Keratinocyte (primary cell): ENCODE data around the gene TFCP2L1. TPM values are rescaled to one million over a fixed set of nuclear protein-coding genes. Genes with fewer than 3 reads are reported as not detected.

Experiments
- DNase-seq: peaks from one replicate; pipeline ENCODE4 v3.0.0-alpha.2; 2011; ENCODE audit warnings: low read depth, missing footprints, low spot score
- FAIRE-seq: peaks from 2 replicates; lab custom pipeline; 2011; peaks lifted over from hg19 to GRCh38; lab: Jason Lieb, UNC
- H2AFZ ChIP-seq: 2 replicates; pipeline ENCODE4 v1.6.0; 2012; ENCODE audit warnings: low read length, control low read depth, inconsistent platforms; ENCODE audit not compliant: control insufficient read depth
- H3K27ac ChIP-seq: 2 replicates; pipeline ENCODE4 v1.5.1; 2011; ENCODE audit warnings: low read length; ENCODE audit not compliant: control insufficient read depth, insufficient read depth
- H3K27me3 ChIP-seq: 3 replicates; pipeline ENCODE4 v1.6.0; 2011; ENCODE audit warnings: low read length; ENCODE audit not compliant: control insufficient read depth, insufficient read depth; ENCODE audit errors: extremely low read depth
- H3K36me3 ChIP-seq, 2 experiments: 2 replicates in 1 of 2; 3 replicates in 1 of 2; pipeline ENCODE4 v1.5.1; 2011; ENCODE audit warnings: low read length in 2 of 2, mild to moderate bottlenecking in 1 of 2; ENCODE audit not compliant: control insufficient read depth in 2 of 2, insufficient read depth in 2 of 2; ENCODE audit errors: extremely low read depth in 1 of 2
- H3K4me1 ChIP-seq: 3 replicates; pipeline ENCODE4 v1.5.1; 2011; ENCODE audit warnings: low read length; ENCODE audit not compliant: control insufficient read depth, insufficient read depth; ENCODE audit errors: extremely low read depth
- H3K4me2 ChIP-seq: 3 replicates; pipeline ENCODE4 v1.6.0; 2011; ENCODE audit warnings: low read depth, low read length; ENCODE audit not compliant: control insufficient read depth, insufficient read depth; ENCODE audit errors: extremely low read depth
- H3K4me3 ChIP-seq, 3 experiments: fragments of 200-600 bp in 1 of 3; sonication (generic) in 1 of 3; 2 replicates in 2 of 3; 3 replicates in 1 of 3; pipeline ENCODE4 v1.5.1; 2011 to 2016; ENCODE audit warnings: low read length in 3 of 3, mild to moderate bottlenecking in 3 of 3, control low read depth in 2 of 3, inconsistent platforms in 1 of 3, low read depth in 1 of 3, mixed read lengths in 1 of 3, mixed run types in 1 of 3, moderate library complexity in 1 of 3; ENCODE audit not compliant: control insufficient read depth in 2 of 3, insufficient read depth in 2 of 3; ENCODE audit errors: extremely low read depth in 1 of 3
- H3K79me2 ChIP-seq: 2 replicates; pipeline ENCODE4 v1.6.0; 2012; ENCODE audit warnings: low read length; ENCODE audit not compliant: control insufficient read depth, insufficient read depth
- H3K9ac ChIP-seq: 3 replicates; pipeline ENCODE4 v1.6.0; 2011; ENCODE audit warnings: low read length; ENCODE audit not compliant: control insufficient read depth, insufficient read depth; ENCODE audit errors: extremely low read depth
- H3K9me1 ChIP-seq: 3 replicates; pipeline ENCODE4 v1.6.0; 2011; ENCODE audit warnings: low read length; ENCODE audit not compliant: control insufficient read depth, insufficient read depth; ENCODE audit errors: extremely low read depth
- H3K9me3 ChIP-seq: 2 replicates; pipeline ENCODE4 v1.5.1; 2012; ENCODE audit warnings: low read depth, low read length; ENCODE audit not compliant: control insufficient read depth
- H4K20me1 ChIP-seq: 3 replicates; pipeline ENCODE4 v1.6.0; 2011; ENCODE audit warnings: low read length; ENCODE audit not compliant: control insufficient read depth, insufficient read depth; ENCODE audit errors: extremely low read depth
- CTCF ChIP-seq, 3 experiments: IDR thresholded peaks in 1 of 3; conservative IDR thresholded peaks in 1 of 3; optimal IDR thresholded peaks in 1 of 3; 2 replicates in 2 of 3; 3 replicates in 1 of 3; pipeline versions ENCODE3 to v1.5.1; 2011; ENCODE audit warnings: low read length in 3 of 3, mild to moderate bottlenecking in 3 of 3, moderate library complexity in 2 of 3, control low read depth in 1 of 3, inconsistent platforms in 1 of 3; ENCODE audit not compliant: insufficient read depth in 2 of 3; ENCODE audit errors: extremely low read depth in 1 of 3
- EZH2 ChIP-seq: IDR thresholded peaks from one replicate; pipeline ENCODE4 v1.6.1; 2012; ENCODE audit warnings: inconsistent platforms, mild to moderate bottlenecking, low read length, moderate library complexity
- dilution Hi-C: fragments of 300-500 bp; cut with MboI; formaldehyde crosslinking; loops from one replicate; pipeline ENCODE4 v1.7.0; 2020; ENCODE audit warnings: low sequenced_read_pairs; ENCODE audit not compliant: extremely low pct_ligation_motif_present
- polyA plus RNA-seq, 5 experiments: library from polyadenylated mRNA; depleted of rRNA in 3 of 5; stranded (reverse) in 3 of 5; stranded (forward) in 1 of 5; unstranded in 1 of 5; fragments of >200 nt; gene quantifications; 1 replicate in 1 of 5; 2 replicates in 3 of 5; 3 replicates in 1 of 5; pipeline versions ENCODE4 v1.2.1 to v1.2.3, GENCODE V29; 2011 to 2012; ENCODE audit warnings: missing spikeins in 2 of 5, low read depth in 1 of 5, low replicate concordance in 1 of 5

Gene TFCP2L1
- polyA plus RNA-seq, 1 donor (not counting 4 experiments of a cell fraction or from before 2014, with no cell fraction given) = 29.4 TPM

GRCh38 chr2:121324601-121325000, 39.6 kb upstream of the TFCP2L1 start:
- H3K27me3 ChIP-seq = no peaks in the 10 kb centered on the region
- H3K4me1 ChIP-seq = no peaks in the 10 kb centered on the region
- H4K20me1 ChIP-seq = no peaks in the 10 kb centered on the region
- no peak overlapping the region for H3K4me3 ChIP-seq
- dilution Hi-C loops = no loop called here
- no peaks in the 10 kb centered on the region for H3K9me1 ChIP-seq
- no peak overlapping the region for H2AFZ ChIP-seq
- no peak for DNase-seq
- no peaks in the 10 kb centered on the region for H3K36me3 ChIP-seq
- H3K4me2 ChIP-seq = no peak overlapping the region
- no peaks in the 10 kb centered on the region for H3K79me2 ChIP-seq
- no peak overlapping the region for H3K27ac ChIP-seq
- H3K9ac ChIP-seq = no peak overlapping the region
- no peaks in the 10 kb centered on the region for H3K9me3 ChIP-seq
- no peak for FAIRE-seq
- no peak for TF ChIP-seq EZH2
- TF ChIP-seq CTCF (optimal IDR thresholded peaks at IDR 0.05 in 1 of 3, IDR thresholded peaks at IDR 0.05 in 1 of 3, conservative IDR thresholded peaks at IDR 0.05 in 1 of 3; ENCODE audit: extremely low read depth in 1 of 3, insufficient read depth in 2 of 3, low read length in 3 of 3) = no peak

- Histone ChIP-seq H3K9me3 (no peaks in the 10 kb centered on the region), H3K9me1 (no peaks in the 10 kb centered on the region), H3K4me3 (no peak overlapping the region), H3K9ac (no peak overlapping the region), H3K27me3 (no peaks in the 10 kb centered on the region), H3K27ac (no peak overlapping the region), H3K79me2 (no peaks in the 10 kb centered on the region), H4K20me1 (no peaks in the 10 kb centered on the region), H3K4me1 (no peaks in the 10 kb centered on the region), H3K4me2 (no peak overlapping the region), H3K36me3 (no peaks in the 10 kb centered on the region), H2AFZ (no peak overlapping the region)
- DNase-seq = no peak
- dilution Hi-C loops = no loop called here
- TF ChIP-seq EZH2 (no peak), CTCF (optimal IDR thresholded peaks at IDR 0.05 in 1 of 3, IDR thresholded peaks at IDR 0.05 in 1 of 3, conservative IDR thresholded peaks at IDR 0.05 in 1 of 3; ENCODE audit: extremely low read depth in 1 of 3, insufficient read depth in 2 of 3, low read length in 3 of 3) (no peak)
- FAIRE-seq = no peak
Observed at GRCh38 chr2:121321476-121321875, 36.5 kb upstream of the TFCP2L1 start.
